AG10803 (cell line): ENCODE results near the gene ZNF609.

Experiments used
- DNase-seq: peaks from one replicate; pipeline ENCODE4 v3.0.0; 2010; ENCODE audit warnings: low read depth
- H3K4me3 ChIP-seq: 2 replicates; pipeline ENCODE4 v1.5.1; 2011; ENCODE audit warnings: mild to moderate bottlenecking, low read length, control low read depth
- TF ChIP-seq, protein P1 (sequence below): conservative IDR thresholded peaks from 2 replicates; pipeline ENCODE4 v1.5.1; 2011; ENCODE audit warnings: mild to moderate bottlenecking, low read length, control low read depth, inconsistent platforms

ZNF609 gene

GRCh38 chr15:64717735-64718495, 257.5 kb downstream of the ZNF609 start:
- no peak overlapping the region for H3K4me3 ChIP-seq
- TF ChIP-seq, protein P1, sequence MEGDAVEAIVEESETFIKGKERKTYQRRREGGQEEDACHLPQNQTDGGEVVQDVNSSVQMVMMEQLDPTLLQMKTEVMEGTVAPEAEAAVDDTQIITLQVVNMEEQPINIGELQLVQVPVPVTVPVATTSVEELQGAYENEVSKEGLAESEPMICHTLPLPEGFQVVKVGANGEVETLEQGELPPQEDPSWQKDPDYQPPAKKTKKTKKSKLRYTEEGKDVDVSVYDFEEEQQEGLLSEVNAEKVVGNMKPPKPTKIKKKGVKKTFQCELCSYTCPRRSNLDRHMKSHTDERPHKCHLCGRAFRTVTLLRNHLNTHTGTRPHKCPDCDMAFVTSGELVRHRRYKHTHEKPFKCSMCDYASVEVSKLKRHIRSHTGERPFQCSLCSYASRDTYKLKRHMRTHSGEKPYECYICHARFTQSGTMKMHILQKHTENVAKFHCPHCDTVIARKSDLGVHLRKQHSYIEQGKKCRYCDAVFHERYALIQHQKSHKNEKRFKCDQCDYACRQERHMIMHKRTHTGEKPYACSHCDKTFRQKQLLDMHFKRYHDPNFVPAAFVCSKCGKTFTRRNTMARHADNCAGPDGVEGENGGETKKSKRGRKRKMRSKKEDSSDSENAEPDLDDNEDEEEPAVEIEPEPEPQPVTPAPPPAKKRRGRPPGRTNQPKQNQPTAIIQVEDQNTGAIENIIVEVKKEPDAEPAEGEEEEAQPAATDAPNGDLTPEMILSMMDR = no peak
- no peak for DNase-seq

GRCh38 chr15:64720188-64720587, 259.8 kb downstream of the ZNF609 start:
- TF ChIP-seq, protein P1 = no peak
- H3K4me3 ChIP-seq = no peak overlapping the region
- DNase-seq = no peak

- TF ChIP-seq, protein P1 = no peak
- no peak overlapping the region for H3K4me3 ChIP-seq
- no peak for DNase-seq
These were observed 269.8 kb downstream of the ZNF609 start for GRCh38 chr15:64730151-64730550.

DNA sequence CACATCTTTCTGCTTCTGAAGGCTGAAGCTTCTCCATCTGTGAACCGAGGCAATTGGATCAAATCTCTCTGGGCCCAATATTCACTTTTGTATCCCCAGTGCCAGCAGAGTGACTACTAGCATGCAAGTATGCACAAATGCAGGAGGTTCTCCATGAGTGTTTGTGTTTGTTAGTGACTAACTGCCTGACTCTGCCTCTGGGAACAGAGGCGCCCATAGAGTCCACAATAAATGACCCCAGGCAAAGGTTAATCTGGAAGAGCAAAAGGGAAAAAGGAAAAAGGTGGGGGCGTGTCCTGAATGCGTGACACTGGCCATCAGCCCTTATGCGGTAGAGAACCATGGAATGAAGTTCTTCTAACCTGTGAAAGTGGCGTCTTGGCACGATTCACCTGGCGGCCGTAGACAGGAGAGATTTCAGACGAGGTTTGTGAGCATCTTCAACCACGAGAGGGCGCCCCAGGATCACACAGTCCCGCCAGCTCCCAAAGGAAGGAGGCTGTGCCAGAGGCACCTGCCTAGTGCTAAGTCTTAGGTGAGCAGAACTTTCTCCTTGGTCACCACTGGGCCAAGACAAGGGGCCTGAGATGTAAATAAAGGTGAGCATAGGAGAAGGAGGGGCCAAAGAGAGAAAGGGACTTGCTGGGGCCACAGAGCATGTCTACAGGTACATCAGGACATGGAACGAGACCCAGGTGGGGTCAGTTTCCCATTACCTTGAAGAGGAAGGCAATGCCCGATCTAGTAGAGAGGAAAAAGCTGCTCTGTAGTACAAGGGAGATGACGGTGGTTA, 270.8 kb downstream of the ZNF609 start:
- peak; percentile 56 for DNase-seq
- H3K4me3 ChIP-seq = no peak overlapping the region
- TF ChIP-seq, protein P1 = peak; percentile 84

GRCh38 chr15:64731805-64732151, 271.4 kb downstream of the ZNF609 start:
- DNase-seq = no peak

DNA sequence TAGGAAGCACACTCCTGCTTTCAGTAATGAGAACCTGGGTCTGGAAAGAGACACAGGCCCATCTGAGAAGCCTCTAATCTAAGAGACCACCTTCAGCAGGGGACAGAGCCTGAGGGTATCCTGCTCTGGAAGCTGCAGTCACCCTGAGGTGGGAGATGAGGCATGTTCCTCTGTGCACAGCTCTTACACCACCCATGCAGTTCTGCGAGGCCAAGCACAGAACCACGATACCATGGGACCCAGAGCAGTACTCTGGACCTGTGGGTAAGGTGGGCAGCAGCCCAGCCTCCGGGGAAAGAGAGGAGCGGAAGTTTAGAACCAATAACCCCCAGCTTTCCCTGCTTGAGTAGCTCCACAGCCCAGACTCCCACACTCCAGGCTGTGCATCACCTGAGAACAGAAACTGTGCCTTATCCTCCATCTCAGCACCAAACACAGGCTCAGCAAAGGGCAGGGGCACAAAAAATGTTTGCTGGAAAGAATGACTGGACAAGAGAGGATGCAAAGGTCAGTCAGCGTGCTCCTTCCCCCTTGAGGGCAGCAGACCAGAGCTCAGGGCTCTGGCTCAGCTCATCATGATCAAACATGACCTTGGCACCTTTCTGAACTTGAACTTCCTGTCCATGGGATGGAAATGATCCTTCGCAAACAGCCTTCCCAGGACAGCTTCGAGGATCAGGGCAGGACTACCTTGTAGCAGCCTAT, 271.9 kb downstream of the ZNF609 start:
- H3K4me3 ChIP-seq = no peak overlapping the region
- TF ChIP-seq, protein P1 = no peak
- no peak for DNase-seq

More at GRCh38 chr15:64731805-64732151, 271.4 kb downstream of the ZNF609 start:
- TF ChIP-seq, protein P1 = no peak
- no peak overlapping the region for H3K4me3 ChIP-seq
